ENCODE results near the gene SECISBP2. TPM values are rescaled to one million over a fixed set of nuclear protein-coding genes. Genes with fewer than 3 reads are reported as not detected.

SECISBP2 gene
- total RNA-seq, 4 donors from 2014 or later = 77.1 to 110 (median 90.6) TPM

DNA sequence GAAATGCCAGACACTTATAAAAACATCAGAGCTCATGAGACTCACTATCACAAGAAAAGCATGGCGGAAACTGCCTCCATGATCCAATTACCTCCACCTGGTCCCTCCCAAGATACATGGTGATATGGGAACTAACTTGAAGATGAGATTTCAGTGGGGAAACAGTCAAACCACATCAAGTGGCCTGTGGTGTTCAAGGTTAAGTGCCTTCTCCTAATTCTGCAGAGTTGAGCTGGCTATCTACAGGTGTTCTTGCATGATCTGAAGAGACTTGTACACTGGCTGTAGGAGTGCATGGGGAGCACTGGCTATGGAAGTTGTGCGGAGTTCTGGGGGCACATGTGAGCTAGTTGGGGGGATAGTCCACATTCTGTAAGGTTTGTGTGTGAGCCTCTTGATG, 41.3 kb upstream of the SECISBP2 start:
- H3K36me3 ChIP-seq = no peaks in the 10 kb centered on the region
- H3K4me1 ChIP-seq = peaks cover 4 to 13% of the 10 kb centered on the region in 2 donors
- H3K4me3 ChIP-seq (replicated peaks in 1 of 3) = no peak overlapping the region
- no peaks in the 10 kb centered on the region for H3K27me3 ChIP-seq
- TF ChIP-seq, protein P1, sequence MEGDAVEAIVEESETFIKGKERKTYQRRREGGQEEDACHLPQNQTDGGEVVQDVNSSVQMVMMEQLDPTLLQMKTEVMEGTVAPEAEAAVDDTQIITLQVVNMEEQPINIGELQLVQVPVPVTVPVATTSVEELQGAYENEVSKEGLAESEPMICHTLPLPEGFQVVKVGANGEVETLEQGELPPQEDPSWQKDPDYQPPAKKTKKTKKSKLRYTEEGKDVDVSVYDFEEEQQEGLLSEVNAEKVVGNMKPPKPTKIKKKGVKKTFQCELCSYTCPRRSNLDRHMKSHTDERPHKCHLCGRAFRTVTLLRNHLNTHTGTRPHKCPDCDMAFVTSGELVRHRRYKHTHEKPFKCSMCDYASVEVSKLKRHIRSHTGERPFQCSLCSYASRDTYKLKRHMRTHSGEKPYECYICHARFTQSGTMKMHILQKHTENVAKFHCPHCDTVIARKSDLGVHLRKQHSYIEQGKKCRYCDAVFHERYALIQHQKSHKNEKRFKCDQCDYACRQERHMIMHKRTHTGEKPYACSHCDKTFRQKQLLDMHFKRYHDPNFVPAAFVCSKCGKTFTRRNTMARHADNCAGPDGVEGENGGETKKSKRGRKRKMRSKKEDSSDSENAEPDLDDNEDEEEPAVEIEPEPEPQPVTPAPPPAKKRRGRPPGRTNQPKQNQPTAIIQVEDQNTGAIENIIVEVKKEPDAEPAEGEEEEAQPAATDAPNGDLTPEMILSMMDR (IDR thresholded peaks at IDR 0.05) = no peak
- no peak for TF ChIP-seq POLR2A (IDR thresholded peaks at IDR 0.05)
- intact Hi-C loops (cut with DNase I) = loop anchor here (5.0 kb wide), 1 partner anchor 685 kb away; no protein-coding TSS in a partner anchor
- whole genome bisulfite sequencing, 2 donors = 92 to 97% methylated on average over 2 of the region's 2 CpGs
- no peak overlapping the region for H3K27ac ChIP-seq
- no peaks in the 10 kb centered on the region for H3K9me3 ChIP-seq
- no peak for DNase-seq

DNA sequence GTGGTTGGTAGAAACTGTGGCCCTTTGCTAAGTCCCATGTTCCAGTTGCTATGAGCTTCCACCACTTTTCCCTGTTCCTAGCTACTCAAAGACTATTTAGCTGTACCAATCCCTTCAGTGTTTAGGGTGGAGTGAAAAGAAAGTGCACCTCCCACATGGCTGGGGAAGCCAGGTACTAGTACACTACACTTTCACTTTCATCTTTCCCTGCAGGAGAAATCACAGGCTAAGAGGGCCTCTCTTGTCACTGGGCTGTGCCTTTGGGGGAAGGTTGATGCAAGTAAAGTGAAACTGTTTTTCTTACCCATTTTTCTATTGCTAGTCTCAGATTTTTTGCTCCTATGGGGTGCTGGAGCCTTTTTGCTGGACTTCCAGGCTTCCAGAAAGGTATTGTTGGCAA, 40.8 kb upstream of the SECISBP2 start:
- intact Hi-C loops (cut with DNase I) = loop anchor here (5.0 kb wide), 1 partner anchor 685 kb away; no protein-coding TSS in a partner anchor
- Histone ChIP-seq H3K36me3 (no peaks in the 10 kb centered on the region), H3K27me3 (no peaks in the 10 kb centered on the region), H3K4me3 (replicated peaks in 1 of 3) (no peak overlapping the region), H3K4me1 (peaks cover 5 to 17% of the 10 kb centered on the region in 2 donors), H3K9me3 (no peaks in the 10 kb centered on the region), H3K27ac (peak overlapping the region in 2 of 3 donors; percentile 31 to 60)
- TF ChIP-seq, protein P1 (IDR thresholded peaks at IDR 0.05) = no peak
- TF ChIP-seq POLR2A (IDR thresholded peaks at IDR 0.05) = no peak
- peak; percentile 64 to 69 for DNase-seq

DNA sequence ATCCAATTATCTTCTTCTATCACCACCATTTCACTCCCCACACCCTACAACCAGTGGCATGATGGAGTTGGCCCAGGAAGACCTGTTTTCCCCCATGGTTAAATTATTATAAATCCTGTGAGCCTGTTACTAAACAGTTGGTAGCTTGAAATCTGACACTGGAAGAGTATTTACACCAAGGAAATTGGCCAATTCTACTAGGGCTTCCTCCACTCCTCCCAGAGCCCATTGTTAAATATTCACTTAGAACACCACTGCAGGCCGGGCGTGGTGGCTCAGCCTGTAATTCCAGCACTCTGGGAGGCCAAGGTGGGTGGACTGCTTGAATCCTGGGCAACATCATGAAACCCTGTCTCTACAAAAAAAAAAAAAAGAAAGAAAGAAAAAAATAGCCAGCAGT, 39.7 kb upstream of the SECISBP2 start:
- H3K27ac ChIP-seq = no peak overlapping the region
- TF ChIP-seq, protein P1 (IDR thresholded peaks at IDR 0.05) = no peak
- no peak for TF ChIP-seq POLR2A (IDR thresholded peaks at IDR 0.05)
- no peaks in the 10 kb centered on the region for H3K27me3 ChIP-seq
- WGBS, 2 donors = 97% methylated on average over 2 of the region's 2 CpGs
- intact Hi-C loops (cut with DNase I) = loop anchor here (5.0 kb wide), 1 partner anchor 686 kb away; no protein-coding TSS in a partner anchor
- no peak overlapping the region for H3K4me3 ChIP-seq (replicated peaks in 1 of 3)
- no peak for DNase-seq
- H3K9me3 ChIP-seq = no peaks in the 10 kb centered on the region
- no peaks in the 10 kb centered on the region for H3K36me3 ChIP-seq
- H3K4me1 ChIP-seq = peaks cover 5 to 19% of the 10 kb centered on the region in 2 donors

DNA sequence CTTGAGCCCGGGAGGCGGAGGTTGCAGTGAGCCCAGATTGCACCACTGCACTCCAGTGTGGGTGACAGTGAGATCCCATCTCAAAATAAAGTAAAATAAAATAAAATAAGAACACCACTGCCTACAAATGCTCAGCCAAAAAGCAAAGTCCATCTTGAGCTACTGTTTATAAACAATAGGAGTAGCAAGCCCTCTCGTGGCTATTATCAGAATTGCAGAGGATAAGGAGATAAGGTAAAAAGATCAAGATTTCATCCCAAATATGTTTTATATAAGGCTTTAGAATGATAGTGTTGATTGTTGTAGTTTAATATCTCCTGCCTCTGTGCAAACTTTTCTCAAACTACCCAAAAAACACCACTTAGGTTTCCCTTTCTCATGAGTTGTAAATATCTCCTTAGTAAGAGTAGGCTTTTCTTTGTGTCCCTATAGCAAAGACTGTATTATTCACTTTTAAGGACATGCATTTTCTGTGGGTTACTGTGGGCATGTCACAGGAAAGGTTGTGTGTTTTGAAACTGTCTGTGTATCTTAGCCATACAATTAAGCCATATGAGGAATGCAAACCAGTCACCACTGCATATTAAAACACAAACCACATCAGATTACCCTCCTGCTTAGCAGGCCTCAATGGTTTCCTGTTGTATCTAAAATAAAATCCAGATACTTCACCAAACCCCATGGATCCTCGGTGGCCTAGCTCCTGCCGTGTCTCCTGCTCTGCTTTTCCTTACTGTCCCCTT, 39.1 kb upstream of the SECISBP2 start:
- Histone ChIP-seq H3K9me3 (no peaks in the 10 kb centered on the region), H3K4me1 (peaks cover 8 to 19% of the 10 kb centered on the region in 2 donors), H3K4me3 (replicated peaks in 1 of 3) (no peak overlapping the region), H3K36me3 (no peaks in the 10 kb centered on the region), H3K27me3 (no peaks in the 10 kb centered on the region), H3K27ac (no peak overlapping the region)
- 64 to 69% methylated on average over 5 of the region's 5 CpGs for WGBS, 2 donors
- TF ChIP-seq POLR2A (IDR thresholded peaks at IDR 0.05) = no peak
- TF ChIP-seq, protein P1 (IDR thresholded peaks at IDR 0.05) = peak; percentile 46 to 83 (median 72)
- intact Hi-C loops (cut with DNase I) = loop anchor here (5.0 kb wide), 1 partner anchor 687 kb away; no protein-coding TSS in a partner anchor
- DNase-seq = no peak

DNA sequence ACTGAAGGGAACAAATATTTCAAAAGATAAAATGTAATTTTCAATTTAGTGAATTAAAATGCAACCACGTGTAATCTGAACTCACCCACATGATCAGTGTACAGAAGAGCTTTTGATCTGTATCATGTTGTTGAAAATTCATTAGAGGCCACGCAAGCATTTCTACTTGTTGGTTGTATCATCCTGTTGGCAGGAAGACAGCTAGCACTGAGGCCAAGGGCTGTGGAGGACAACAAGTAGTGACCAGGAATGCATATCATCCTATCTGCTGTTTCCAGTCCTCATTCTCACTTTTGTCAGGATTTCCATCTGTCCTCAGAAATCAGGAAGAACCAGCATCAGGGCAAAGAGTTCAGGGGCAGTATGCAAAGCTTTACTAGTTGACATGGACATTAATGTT, 37.2 kb upstream of the SECISBP2 start:
- WGBS, 2 donors = 70% methylated on average over 2 of the region's 2 CpGs
- no peak overlapping the region for H3K4me3 ChIP-seq (replicated peaks in 1 of 3)
- H3K27me3 ChIP-seq = no peaks in the 10 kb centered on the region
- no peaks in the 10 kb centered on the region for H3K36me3 ChIP-seq
- peaks cover 13 to 24% of the 10 kb centered on the region in 2 donors for H3K4me1 ChIP-seq
- H3K27ac ChIP-seq = no peak overlapping the region
- no peak for DNase-seq
- no peaks in the 10 kb centered on the region for H3K9me3 ChIP-seq
- intact Hi-C loops (cut with DNase I) = no loop called here
- no peak for TF ChIP-seq POLR2A (IDR thresholded peaks at IDR 0.05)
- TF ChIP-seq, protein P1 (IDR thresholded peaks at IDR 0.05) = no peak
